SKM-1 (cell line): ENCODE measurements around the gene RTF1.
A peak's percentile ranks its signal among the peaks of the same experiment; 100 is the strongest.
"Not testable (repeated sequence)": the region's sequence is repeated elsewhere in the genome, so short reads cannot be mapped to it uniquely, and the experiment has no call there.

Experiments used
- DNase-seq: peaks from one replicate; lab custom pipeline; 2025; ENCODE audit not compliant: unreplicated experiment; lab: John Stamatoyannopoulos, UW

RTF1 gene

GRCh38 chr15:41416742-41417417 lies at the start of gene RTF1:
TSS of gene RTF1 (plus strand) at chr15:41417095. CDS start at chr15:41417116, 21 bp downstream.
- peak; percentile 80 for DNase-seq

DNA sequence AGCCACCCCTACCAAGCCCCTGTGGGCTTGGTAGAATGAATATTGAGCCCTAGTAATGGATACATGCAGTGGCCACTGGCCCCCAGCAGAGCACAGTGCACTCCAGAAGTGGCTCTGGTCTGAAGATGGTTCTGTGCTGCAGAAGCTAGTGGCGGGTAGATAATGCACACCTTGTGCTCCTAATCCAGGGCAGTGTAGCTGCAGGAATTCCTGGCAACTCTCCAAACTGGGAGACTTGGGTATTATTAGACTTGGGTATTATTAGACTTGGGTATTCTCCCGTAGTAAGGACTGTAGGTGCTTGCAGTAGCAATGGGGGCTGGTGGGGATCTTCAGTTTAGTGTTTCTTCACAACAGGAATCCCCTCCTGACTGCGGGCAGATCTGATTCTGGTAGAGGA lies 49.5 kb upstream of the RTF1 start:
- DNase-seq = no peak

DNA sequence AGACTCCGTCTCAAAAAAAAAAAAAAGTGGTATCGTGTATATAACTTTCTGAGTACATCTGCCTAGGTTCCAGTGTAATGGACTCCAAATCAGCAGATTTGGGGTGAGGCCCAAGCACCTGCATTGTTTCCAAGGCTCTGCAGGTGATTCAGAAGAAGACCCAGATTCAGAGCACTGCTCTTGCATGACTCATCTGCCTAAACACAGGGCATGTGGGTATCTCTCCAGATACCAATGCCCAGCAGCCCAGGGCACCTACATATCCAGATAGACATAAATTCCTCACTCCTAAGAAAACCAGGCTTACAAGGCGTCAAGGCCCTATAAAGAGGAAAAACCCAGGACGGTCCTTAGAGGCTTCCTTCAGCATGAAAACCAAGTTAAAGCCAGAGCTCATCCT lies 38.9 kb upstream of the RTF1 start:
- DNase-seq = no peak

DNA sequence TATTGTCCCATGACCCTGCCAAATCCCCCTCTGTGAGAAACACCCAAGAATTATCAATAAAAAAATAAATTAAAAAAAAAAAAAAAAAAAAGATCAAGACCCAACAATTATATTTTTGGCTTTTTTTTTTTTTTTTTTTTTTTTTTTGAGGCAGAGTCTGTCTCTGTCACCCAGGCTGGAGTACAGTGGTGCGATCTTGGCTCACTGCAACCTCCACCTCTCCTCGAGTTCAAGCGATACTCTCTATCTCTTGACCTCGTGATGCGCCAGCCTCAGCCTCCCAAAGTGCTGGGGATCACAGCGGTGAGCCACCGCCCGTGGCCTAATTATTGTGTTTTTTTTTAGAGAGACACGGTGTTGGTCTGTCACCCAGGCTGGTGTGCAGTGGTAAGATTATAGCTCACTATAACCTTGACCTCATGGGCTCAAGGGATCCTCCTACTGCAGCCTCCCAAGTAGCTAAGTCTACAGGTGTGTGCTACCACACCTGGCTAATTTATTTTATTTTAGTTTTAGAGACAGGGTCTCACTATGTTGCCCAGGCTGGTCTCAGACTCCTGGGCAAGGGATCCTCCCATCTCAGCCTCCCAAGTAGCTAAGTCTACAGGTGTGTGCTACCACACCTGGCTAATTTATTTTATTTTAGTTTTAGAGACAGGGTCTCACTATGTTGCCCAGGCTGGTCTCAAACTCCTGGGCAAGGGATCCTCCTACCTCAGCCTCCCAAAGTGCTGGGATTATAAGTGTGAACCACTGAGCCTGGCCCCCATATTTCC lies 32.7 kb upstream of the RTF1 start:
- not testable (repeated sequence) for DNase-seq

GRCh38 chr15:41387646-41388045 lies 29.2 kb upstream of the RTF1 start:
- DNase-seq = no peak

- no peak for DNase-seq
These were observed 24.2 kb upstream of the RTF1 start for GRCh38 chr15:41392659-41393058.

DNA sequence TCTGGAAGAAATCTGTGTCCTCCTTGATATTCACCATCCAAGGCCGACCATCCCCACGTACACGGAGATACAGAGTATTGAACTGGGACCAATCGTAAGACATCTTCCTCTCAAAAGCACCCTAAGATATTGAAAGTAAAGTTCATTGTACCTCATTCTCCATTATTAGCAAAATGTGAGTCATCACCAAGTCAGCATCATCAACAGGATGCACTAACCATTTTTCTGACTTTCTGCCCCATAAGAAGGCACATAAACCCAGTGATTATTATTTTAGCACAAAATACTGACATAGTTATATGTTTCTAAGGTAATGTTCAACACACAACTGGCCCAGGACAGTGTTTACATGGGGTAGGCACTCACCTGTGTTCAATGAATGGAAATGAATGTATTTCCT lies 22.0 kb upstream of the RTF1 start:
- no peak for DNase-seq

DNA sequence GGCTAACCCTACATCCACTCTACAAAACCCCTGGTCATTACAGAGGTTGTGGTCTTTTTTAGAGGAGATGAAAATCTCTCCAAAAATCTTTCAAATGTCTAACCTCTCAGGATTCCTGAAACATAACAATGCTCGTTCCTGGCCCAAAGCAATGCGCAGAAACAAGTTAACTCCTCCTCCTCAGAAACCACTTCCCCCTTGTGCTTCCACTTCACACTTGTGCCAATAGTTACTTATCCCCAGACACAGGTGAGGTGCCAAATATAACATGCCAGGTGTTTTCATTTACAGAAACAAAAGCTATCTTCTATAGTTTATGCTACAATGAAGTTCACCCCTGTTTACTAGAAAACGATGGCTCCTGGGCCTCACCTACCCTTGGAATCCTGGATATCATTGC lies 20.8 kb upstream of the RTF1 start:
- DNase-seq = no peak

DNA sequence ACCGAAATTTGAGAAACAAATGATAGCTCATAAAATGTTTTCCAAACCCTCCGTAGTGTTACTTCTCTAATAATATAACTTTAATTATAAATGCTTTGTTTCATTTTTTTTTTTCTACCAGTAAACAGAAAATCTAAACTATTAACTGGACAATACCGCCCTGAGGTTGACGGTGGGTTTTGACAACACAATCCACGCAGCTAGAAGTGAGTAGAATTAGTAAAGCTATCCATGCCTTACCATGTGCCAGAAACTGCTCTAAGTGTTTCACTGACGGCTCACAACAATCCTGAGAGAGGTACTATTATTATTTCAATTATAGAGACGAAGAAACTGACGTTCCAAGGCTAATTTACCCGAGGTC lies 15.0 kb upstream of the RTF1 start:
- no peak for DNase-seq

DNA sequence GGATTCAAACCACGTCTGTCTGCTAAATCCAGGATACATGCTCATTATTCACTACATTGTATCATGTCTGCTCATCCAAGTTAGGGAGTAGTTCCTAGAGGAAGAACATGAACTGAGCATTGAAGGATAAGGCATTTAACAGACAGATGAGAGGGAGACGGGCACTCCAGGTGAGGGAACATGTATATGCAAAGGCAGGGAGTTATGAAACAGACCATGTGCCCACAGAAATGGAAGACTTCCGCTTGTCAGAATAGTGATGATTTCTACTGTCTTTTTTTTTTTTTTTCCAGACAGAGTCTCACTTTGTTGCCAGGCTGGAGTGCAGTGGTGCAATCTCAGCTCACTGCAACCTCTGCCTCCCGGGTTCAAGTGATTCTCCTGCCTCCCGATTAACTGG lies 9.6 kb upstream of the RTF1 start:
- no peak for DNase-seq

DNA sequence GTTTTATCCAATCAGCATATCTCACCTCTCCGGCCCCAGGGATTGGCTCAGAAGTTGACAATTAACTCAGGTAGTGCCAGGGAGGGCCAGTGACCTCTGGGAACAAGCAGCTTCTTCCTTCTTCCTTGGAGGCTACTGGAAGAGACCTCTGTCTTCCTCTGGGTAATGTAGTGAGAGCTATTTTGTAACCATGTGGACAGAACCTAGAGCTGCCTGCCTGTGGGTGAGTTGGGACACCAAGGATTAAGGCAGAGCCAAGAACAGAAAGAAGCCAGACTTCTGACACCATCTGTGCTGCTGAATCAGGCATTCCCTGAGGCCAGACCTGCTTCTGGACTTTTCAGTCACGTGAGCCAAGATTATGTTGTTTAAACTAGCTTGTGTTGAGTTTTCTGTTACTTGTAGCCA lies 8.7 kb upstream of the RTF1 start:
- DNase-seq = peak; percentile 25

DNA sequence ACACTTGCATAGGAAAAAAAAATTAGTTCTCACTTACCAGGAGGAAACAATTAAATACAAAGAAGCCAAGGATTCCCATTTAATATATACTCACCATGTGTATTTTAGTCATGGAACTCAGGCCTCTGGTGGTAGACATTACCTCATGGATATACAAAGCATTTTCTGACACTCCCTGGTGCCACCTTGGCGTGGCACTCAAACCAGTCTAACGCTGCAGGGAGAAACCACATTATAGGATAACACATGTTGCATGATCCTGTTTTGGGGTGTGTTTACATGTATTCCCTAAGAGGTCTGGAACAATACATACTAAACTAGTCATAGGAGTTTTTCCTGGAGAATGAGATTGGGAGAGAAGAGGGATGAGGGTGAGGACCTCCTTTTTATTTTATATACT lies 5.9 kb upstream of the RTF1 start:
- DNase-seq = no peak

GRCh38 chr15:41411441-41411840 lies 5.5 kb upstream of the RTF1 start:
- no peak for DNase-seq

GRCh38 chr15:41416128-41416741 lies 660 bp upstream of the RTF1 start:
- DNase-seq = no peak

GRCh38 chr15:41417418-41418195 lies 712 bp downstream of the RTF1 start:
- DNase-seq = no peak

DNA sequence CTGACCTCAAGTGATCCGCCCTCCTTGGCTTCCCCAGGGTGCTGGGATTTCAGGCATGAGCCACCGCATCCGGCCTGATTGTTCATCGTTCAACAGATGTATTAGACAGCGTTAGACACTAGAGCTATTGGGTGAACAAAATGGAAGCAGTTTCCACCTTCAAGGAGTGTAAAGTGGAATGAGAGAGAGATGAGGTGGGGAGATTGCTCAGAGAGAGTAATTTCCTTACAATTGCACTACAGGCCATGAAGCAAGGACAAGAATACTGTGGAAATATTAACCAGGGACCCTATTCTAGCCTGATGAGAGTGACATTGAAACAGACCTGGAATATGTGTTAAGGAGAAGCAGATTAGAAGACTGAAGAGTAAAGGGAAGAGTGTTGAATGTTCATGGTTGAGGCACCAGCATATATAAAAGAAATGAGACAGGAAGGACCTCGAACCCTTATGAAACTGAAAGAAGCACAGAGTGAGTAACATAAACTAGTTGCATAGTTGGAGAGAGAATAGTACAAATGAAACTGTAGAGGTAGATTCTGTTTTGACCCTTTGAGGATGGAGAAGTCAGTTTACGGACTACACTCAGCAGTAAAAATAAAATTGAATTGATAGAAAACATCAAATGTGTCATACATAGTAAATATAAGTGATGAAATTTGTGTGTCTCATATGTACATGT lies 7.2 kb downstream of the RTF1 start:
- DNase-seq = no peak

DNA sequence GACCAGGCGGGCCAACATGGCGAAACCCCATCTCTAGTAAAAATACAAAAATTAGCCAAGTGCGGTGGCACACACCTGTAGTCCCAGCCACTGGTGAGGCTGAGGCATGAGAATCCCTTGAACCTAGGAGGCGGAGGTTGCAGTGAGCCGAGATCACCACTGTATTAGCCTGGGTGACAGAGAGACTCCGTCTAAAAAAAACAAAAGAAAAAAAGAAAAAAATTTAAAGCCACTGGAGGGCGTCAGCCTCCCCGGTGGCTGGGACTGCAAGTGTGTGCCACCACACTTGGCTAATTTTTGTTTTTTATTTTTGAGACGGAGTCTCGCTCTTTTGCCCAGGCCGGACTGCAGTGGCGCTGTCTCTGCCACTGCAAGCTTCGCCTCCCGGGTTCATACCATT lies 7.9 kb downstream of the RTF1 start:
- no peak for DNase-seq

- DNase-seq = not testable (repeated sequence)
These were observed 9.0 kb downstream of the RTF1 start for GRCh38 chr15:41425907-41426306.

GRCh38 chr15:41429003-41429890 lies 12.4 kb downstream of the RTF1 start:
- DNase-seq = no peak
